AG04449 (cell line): ENCODE data around the gene ZBP1.

Experiments
- CTCF ChIA-PET: fragments of 350-600 bp; formaldehyde crosslinking; extraction: SDS; loops from one replicate; lab custom pipeline; 2021; ENCODE audit warnings: antibody characterized with exemption; lab: Yijun Ruan, JAX
- POLR2A ChIA-PET: fragments of 400-600, 350-600 bp; formaldehyde crosslinking; extraction: SDS; loops from one replicate; lab custom pipeline; 2020; ENCODE audit warnings: antibody characterized with exemption, inconsistent platforms; lab: Yijun Ruan, JAX
- DNase-seq: peaks from one replicate; pipeline ENCODE4 v3.0.0-alpha.2; 2010; ENCODE audit warnings: low read depth, low spot score
- H3K4me3 ChIP-seq: 2 replicates; pipeline ENCODE4 v1.5.1; 2011; ENCODE audit warnings: low read depth, mild to moderate bottlenecking, control low read depth, low read length
- CTCF ChIP-seq: IDR thresholded peaks from one replicate; pipeline ENCODE4 v1.5.1; 2011; ENCODE audit warnings: mild to moderate bottlenecking, moderate library complexity, low read length, control low read depth, inconsistent platforms; ENCODE audit not compliant: insufficient read depth; ENCODE audit errors: missing control alignments

The ZBP1 gene, protein sequence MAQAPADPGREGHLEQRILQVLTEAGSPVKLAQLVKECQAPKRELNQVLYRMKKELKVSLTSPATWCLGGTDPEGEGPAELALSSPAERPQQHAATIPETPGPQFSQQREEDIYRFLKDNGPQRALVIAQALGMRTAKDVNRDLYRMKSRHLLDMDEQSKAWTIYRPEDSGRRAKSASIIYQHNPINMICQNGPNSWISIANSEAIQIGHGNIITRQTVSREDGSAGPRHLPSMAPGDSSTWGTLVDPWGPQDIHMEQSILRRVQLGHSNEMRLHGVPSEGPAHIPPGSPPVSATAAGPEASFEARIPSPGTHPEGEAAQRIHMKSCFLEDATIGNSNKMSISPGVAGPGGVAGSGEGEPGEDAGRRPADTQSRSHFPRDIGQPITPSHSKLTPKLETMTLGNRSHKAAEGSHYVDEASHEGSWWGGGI

GRCh38 chr20:57620274-57620990 lies at the start of gene ZBP1:
Gene ZBP1, minus strand, starts transcription at chr20:57620426. Its CDS starts 131 bp downstream, at chr20:57620295.
- H3K4me3 ChIP-seq, result no peak within 1 kb of the TSS
- ChIA-PET POLR2A (no interaction called here), CTCF (interaction anchor here (0.7 to 1.7 kb wide), 2 partner anchors 24 to 26 kb away, joined by 3 to 4 read pairs; no protein-coding TSS in a partner anchor)
- DNase-seq, result no peak
- TF ChIP-seq CTCF, result no peak

- ChIA-PET POLR2A (no interaction called here), CTCF (no interaction called here)
- no peak for TF ChIP-seq CTCF
- no peak for DNase-seq
- no peak overlapping the region for H3K4me3 ChIP-seq
Observed at GRCh38 chr20:57669632-57670031, 49.4 kb upstream of the ZBP1 start.

GRCh38 chr20:57667924-57668782 lies 47.9 kb upstream of the ZBP1 start:
- no peak for DNase-seq
- ChIA-PET POLR2A (no interaction called here), CTCF (interaction anchor here (1.2 to 1.6 kb wide), 2 partner anchors 13 to 14 kb away, joined by 3 to 4 read pairs; no protein-coding TSS in a partner anchor)
- TF ChIP-seq CTCF, result no peak
- H3K4me3 ChIP-seq, result no peak overlapping the region

- no peak for TF ChIP-seq CTCF
- no peak overlapping the region for H3K4me3 ChIP-seq
- POLR2A ChIA-PET, result no interaction called here
- CTCF ChIA-PET, result interaction anchor here (1.2 kb wide), 1 partner anchor 12 kb away, joined by 4 read pairs; no protein-coding TSS in a partner anchor
- DNase-seq, result no peak
Observed at GRCh38 chr20:57667388-57667787, 47.2 kb upstream of the ZBP1 start.

DNA sequence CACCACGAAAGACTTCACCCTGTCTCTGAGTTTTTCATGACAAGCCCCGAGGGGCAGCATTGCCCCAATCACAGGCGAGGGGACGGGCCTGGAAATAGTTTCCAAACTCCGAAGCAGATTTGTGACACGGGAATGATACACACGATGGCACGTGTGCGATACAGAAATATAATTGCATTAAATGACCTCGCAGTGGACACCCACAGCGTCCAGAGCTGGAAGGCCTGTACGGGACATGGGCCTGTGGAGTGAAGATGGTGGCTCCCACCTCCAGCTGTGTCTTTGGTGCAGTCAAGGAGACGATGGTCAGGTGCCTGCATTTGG lies 46.6 kb upstream of the ZBP1 start:
- no peak for TF ChIP-seq CTCF
- no peak for DNase-seq
- no peak overlapping the region for H3K4me3 ChIP-seq
- ChIA-PET POLR2A (no interaction called here), CTCF (interaction anchor here (1.2 kb wide), 1 partner anchor 12 kb away, joined by 4 read pairs; no protein-coding TSS in a partner anchor)
